K562 (cell line): Measurements from ENCODE around the gene GPR85. TPM values are rescaled to one million over a fixed set of nuclear protein-coding genes. Genes with fewer than 3 reads are reported as not detected.
A peak's percentile ranks its signal among the peaks of the same experiment; 100 is the strongest.

Source experiments
- ATAC-seq: fragments of 200-7000 bp; cut with Tn5 transposase; 3 replicates; pipeline ENCODE4 v1.9.1; 2020; ENCODE audit warnings: moderate library complexity
- BruUV-seq: library from RNA; stranded (reverse); fragments of 400-500 nt; replicated peaks from 2 replicates; lab custom pipeline; 2021; lab: Mats Ljungman, UMichigan
- CTCF ChIA-PET: fragments of 300-600 bp; formaldehyde crosslinking; extraction: SDS; loops from one replicate; lab custom pipeline; 2021; ENCODE audit warnings: low intra/inter-chr PET ratio; lab: Yijun Ruan, JAX
- POLR2A ChIA-PET: fragments of 300-600, 350-650 bp; sonication (Branson Sonifier 250); formaldehyde crosslinking; extraction: SDS; loops from one replicate; lab custom pipeline; 2021; ENCODE audit warnings: antibody characterized with exemption, inconsistent platforms; lab: Yijun Ruan, JAX
- DNase-seq, 4 experiments: peaks; one replicate each; pipeline versions ENCODE4 v3.0.0 to v3.0.0-alpha.2; 2011 to 2018; ENCODE audit warnings: low spot score in 3 of 4, mixed read lengths in 3 of 4; ENCODE audit errors: extremely low read depth in 1 of 4
- FAIRE-seq: peaks from 2 replicates; lab custom pipeline; 2011; peaks lifted over from hg19 to GRCh38; lab: Jason Lieb, UNC
- H2AFZ ChIP-seq: 2 replicates; pipeline ENCODE4 v1.6.0; 2011; ENCODE audit warnings: low read depth, low read length, control low read depth, inconsistent platforms
- H3K27ac ChIP-seq: fragments of 200-600 bp; 3 replicates; pipeline ENCODE4 v1.8.0; 2011; ENCODE audit warnings: low read depth, mild to moderate bottlenecking, control low read depth, inconsistent platforms, low read length, moderate library complexity, mixed read lengths; ENCODE audit errors: extremely low read depth
- H3K27me3 ChIP-seq, 2 experiments: fragments of 300-600 bp in 1 of 2; 2 replicates in 1 of 2; 3 replicates in 1 of 2; pipeline versions ENCODE4 v1.6.0 to v1.8.0; 2011; ENCODE audit warnings: inconsistent platforms in 2 of 2, low read length in 2 of 2, mild to moderate bottlenecking in 1 of 2, mixed read lengths in 1 of 2, moderate library complexity in 1 of 2; ENCODE audit not compliant: control insufficient read depth in 2 of 2, insufficient read depth in 2 of 2
- H3K36me3 ChIP-seq: fragments of 300-600 bp; 3 replicates; pipeline ENCODE4 v1.8.0; 2011; ENCODE audit warnings: mild to moderate bottlenecking, low read length, inconsistent platforms; ENCODE audit not compliant: control insufficient read depth, insufficient read depth
- H3K4me1 ChIP-seq, 2 experiments: fragments of 200-600 bp in 1 of 2; replicated peaks in 1 of 2; 2 replicates in 1 of 2; 3 replicates in 1 of 2; pipeline versions ENCODE4 v1.5.1 to v1.8.0; 2011; ENCODE audit warnings: inconsistent platforms in 2 of 2, low read length in 2 of 2, mild to moderate bottlenecking in 1 of 2, mixed read lengths in 1 of 2, moderate library complexity in 1 of 2; ENCODE audit not compliant: control insufficient read depth in 2 of 2, insufficient read depth in 2 of 2
- H3K4me2 ChIP-seq: 2 replicates; pipeline ENCODE4 v1.6.1; 2011; ENCODE audit warnings: low read length, control low read depth, inconsistent platforms, mixed read lengths; ENCODE audit not compliant: insufficient read depth
- H3K4me3 ChIP-seq: fragments of 200-600 bp; sonication (generic), shearing (Covaris generic); 2 replicates; pipeline ENCODE4 v1.5.1; 2016; ENCODE audit warnings: control low read depth, inconsistent platforms
- H3K79me2 ChIP-seq: fragments of 200-600 bp; 3 replicates; pipeline ENCODE4 v1.8.0; 2011; ENCODE audit warnings: low read length, inconsistent platforms; ENCODE audit not compliant: control insufficient read depth, insufficient read depth
- H3K9ac ChIP-seq, 2 experiments: 2 replicates each; pipeline versions ENCODE4 v1.6.0 to v1.6.1; 2011; ENCODE audit warnings: low read depth in 2 of 2, low read length in 2 of 2, control low read depth in 1 of 2, inconsistent platforms in 1 of 2, mild to moderate bottlenecking in 1 of 2, mixed read lengths in 1 of 2; ENCODE audit not compliant: insufficient read depth in 1 of 2
- H3K9me1 ChIP-seq: one replicate; pipeline ENCODE4 v1.6.0; 2011; ENCODE audit warnings: inconsistent platforms, mild to moderate bottlenecking, low read length, moderate library complexity; ENCODE audit not compliant: control insufficient read depth, insufficient read depth
- H3K9me3 ChIP-seq: replicated peaks from 2 replicates; pipeline ENCODE4 v1.5.1; 2011; ENCODE audit warnings: low read depth, low read length, inconsistent platforms; ENCODE audit not compliant: control insufficient read depth, insufficient read depth
- H4K20me1 ChIP-seq: replicated peaks from 2 replicates; pipeline ENCODE4 v1.6.1; 2011; ENCODE audit warnings: low read length, inconsistent platforms, mixed read lengths; ENCODE audit not compliant: control insufficient read depth, insufficient read depth
- CEBPB ChIP-seq: fragments of 450-650 bp; IDR thresholded peaks from 2 replicates; pipeline ENCODE4 v1.6.1; 2016; ENCODE audit warnings: missing genetic modification characterization, missing compliant biosample characterization
- ELK3 ChIP-seq: fragments of 450-650 bp; formaldehyde crosslinking; IDR thresholded peaks from 2 replicates; pipeline ENCODE4 v1.4.0; 2020; ENCODE audit warnings: mild to moderate bottlenecking
- NR2C2 ChIP-seq, 2 experiments: fragments of 200-800 bp in 1 of 2; sonication (Bioruptor generic) in 1 of 2; sonication (generic) in 1 of 2; formaldehyde crosslinking in 1 of 2; IDR thresholded peaks; 2 replicates each; pipeline versions ENCODE4 v1.6.1 to v1.8.0; 2016 to 2022; ENCODE audit warnings: mild to moderate bottlenecking in 1 of 2, missing compliant biosample characterization in 1 of 2, missing genetic modification characterization in 1 of 2, missing genetic modification reagents in 1 of 2
- TGIF2 ChIP-seq: sonication (generic); formaldehyde crosslinking; IDR thresholded peaks from 2 replicates; pipeline ENCODE4 v1.8.1; 2022; ENCODE audit warnings: mild to moderate bottlenecking, missing genetic modification reagents, moderate library complexity
- ZNF57 ChIP-seq: fragments of 450-650 bp; formaldehyde crosslinking; IDR thresholded peaks from 2 replicates; pipeline ENCODE4 v1.4.0; 2020; ENCODE audit warnings: mild to moderate bottlenecking, moderate library complexity
- ZNF644 ChIP-seq: fragments of 200-800 bp; sonication (Bioruptor generic); IDR thresholded peaks from 2 replicates; pipeline ENCODE4 v1.6.1; 2016; ENCODE audit warnings: low read depth, missing genetic modification characterization, missing compliant biosample characterization
- WGBS: fragments of 100-300 bp; shearing (Covaris generic); methylation state at CpG from one replicate; pipeline ENCODE4 v1.1.6; 2016; ENCODE audit warnings: low coverage, mixed read lengths; ENCODE audit not compliant: insufficient coverage; ENCODE audit errors: missing lambda C conversion rate; 5-methylcytosine and 5-hydroxymethylcytosine counted together
- in situ Hi-C: fragments of 300-500 bp; cut with MboI; formaldehyde crosslinking; loops from 4 replicates; pipeline ENCODE4 v1.15.0; 2018; ENCODE audit warnings: inconsistent platforms, mixed read lengths
- intact Hi-C: fragments of 100-400 bp; cut with micrococcal nuclease; formaldehyde crosslinking; loops from 2 replicates; pipeline ENCODE4 v1.14.2; 2022
- polyA plus RNA-seq, 8 experiments: library from polyadenylated mRNA; depleted of rRNA in 4 of 8; stranded (reverse) in 5 of 8; unstranded in 3 of 8; fragments of >200 nt; fragmentation: Nextera tagmentation in 2 of 8; fragmentation: Illumina TruSeq in 1 of 8; extraction: Ambion mirVana in 2 of 8; extraction: Trizol in 1 of 8; gene quantifications; 2 replicates each; pipeline versions ENCODE4 v1.2.1 to v1.2.3, GENCODE V29; 2011 to 2014; ENCODE audit warnings: inconsistent platforms in 1 of 8, missing spikeins in 1 of 8
- total RNA-seq, 7 experiments: library from RNA; depleted of rRNA in 6 of 7; stranded (reverse); fragments of >200 nt in 6 of 7; fragmentation: Illumina TruSeq in 2 of 7; extraction: Trizol in 2 of 7; gene quantifications; 2 replicates each; pipeline versions ENCODE4 v1.2.1 to v1.2.3, GENCODE V29; 2011 to 2021; ENCODE audit warnings: low replicate concordance in 1 of 7
- TF ChIP-seq, protein P1 (sequence below): fragments of 250-450 bp; sonication (Bioruptor Pico); IDR thresholded peaks from 2 replicates; pipeline ENCODE4 v1.4.0; 2020; ENCODE audit warnings: borderline replicate concordance

Gene GPR85
- total and polyA plus RNA-seq, 9 of the 15 experiments (the other 6 are each of a cell fraction or from before 2014, with no cell fraction given): 2.9 to 18.2 (median 4.0) TPM

DNA sequence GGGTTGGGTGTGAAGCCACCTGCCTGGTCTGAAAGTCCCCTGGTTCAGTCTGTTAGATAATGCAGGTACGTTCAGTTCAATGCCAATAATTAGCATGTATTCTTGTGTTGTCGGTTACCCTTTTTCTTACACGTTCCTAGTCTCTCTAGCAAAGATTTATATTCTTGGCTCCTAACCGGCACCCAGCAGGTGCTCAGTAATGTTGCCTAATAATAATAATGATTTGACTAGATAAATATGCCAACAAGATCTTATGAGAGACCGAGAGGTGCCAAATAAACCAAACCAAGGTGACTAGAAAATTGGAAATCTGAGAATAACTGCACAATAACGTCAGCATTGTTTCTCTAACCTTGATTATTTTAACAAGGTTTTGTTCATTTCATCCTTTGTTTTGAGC, 32.8 kb upstream of the GPR85 start:
- BruUV-seq: no TSS peak
- no peaks in the 10 kb centered on the region for H3K27me3 ChIP-seq
- in situ Hi-C loops (no loop called here), intact Hi-C loops (loop anchor here (2.0 to 10.0 kb wide), 2 partner anchors 33 to 335 kb away; partner anchors contain the start of gene GPR85)
- no peaks in the 10 kb centered on the region for H4K20me1 ChIP-seq
- DNase-seq: no peak
- WGBS: 70% methylated on average over 6 of the region's 6 CpGs
- H2AFZ ChIP-seq: peak overlapping the region; percentile 92
- H3K79me2 ChIP-seq: peaks cover 14% of the 10 kb centered on the region
- no peak overlapping the region for H3K27ac ChIP-seq
- TF ChIP-seq, protein P1, sequence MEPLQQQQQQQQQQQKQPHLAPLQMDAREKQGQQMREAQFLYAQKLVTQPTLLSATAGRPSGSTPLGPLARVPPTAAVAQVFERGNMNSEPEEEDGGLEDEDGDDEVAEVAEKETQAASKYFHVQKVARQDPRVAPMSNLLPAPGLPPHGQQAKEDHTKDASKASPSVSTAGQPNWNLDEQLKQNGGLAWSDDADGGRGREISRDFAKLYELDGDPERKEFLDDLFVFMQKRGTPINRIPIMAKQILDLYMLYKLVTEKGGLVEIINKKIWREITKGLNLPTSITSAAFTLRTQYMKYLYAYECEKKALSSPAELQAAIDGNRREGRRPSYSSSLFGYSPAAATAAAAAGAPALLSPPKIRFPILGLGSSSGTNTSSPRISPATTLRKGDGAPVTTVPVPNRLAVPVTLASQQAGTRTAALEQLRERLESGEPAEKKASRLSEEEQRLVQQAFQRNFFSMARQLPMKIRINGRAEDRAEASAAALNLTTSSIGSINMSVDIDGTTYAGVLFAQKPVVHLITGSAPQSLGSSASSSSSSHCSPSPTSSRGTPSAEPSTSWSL (CRISPR knock-in tag): no peak
- TF ChIP-seq ZNF644 (tag) (no peak), TGIF2 (CRISPR knock-in tag) (no peak), NR2C2 (CRISPR knock-in tag; IDR thresholded peaks at IDR 0.05) (no peak), NR2C2 (tag; IDR thresholded peaks at IDR 0.05) (no peak), ELK3 (CRISPR knock-in tag) (0 out of 2 replicates have a peak, but pooled peaks have one; percentile 64), ZNF57 (CRISPR knock-in tag) (no peak), CEBPB (tag) (no peak)
- H3K4me2 ChIP-seq: peak overlapping the region; percentile 85; the same call in 1 of the 2 replicates
- H3K9ac ChIP-seq: no peak overlapping the region
- no peaks in the 10 kb centered on the region for H3K9me3 ChIP-seq
- H3K36me3 ChIP-seq: peaks cover 29% of the 10 kb centered on the region
- POLR2A ChIA-PET: interaction anchor here (0.9 to 1.6 kb wide), 3 partner anchors 10 to 33 kb away, joined by 3 to 4 read pairs (median 3); no protein-coding TSS in a partner anchor
- peaks cover 0 to 23% of the 10 kb centered on the region in 2 experiments; a peak in 3 of 5 replicates for H3K4me1 ChIP-seq
- FAIRE-seq: no peak
- H3K9me1 ChIP-seq: no peaks in the 10 kb centered on the region
- CTCF ChIA-PET: no interaction called here
- no peak for ATAC-seq
- H3K4me3 ChIP-seq: no peak overlapping the region
